ENCODE data around the gene LOXHD1. TPM values are rescaled to one million over a fixed set of nuclear protein-coding genes. Genes with fewer than 3 reads are reported as not detected.

Gene LOXHD1
- total RNA-seq, 4 donors from 2014 or later = 0.16 TPM; not detected in 3

GRCh38 chr18:46433121-46433826 lies 223.7 kb downstream of the LOXHD1 start:
- Histone ChIP-seq H3K27me3 (no peaks in the 10 kb centered on the region), H3K4me3 (no peak overlapping the region), H3K36me3 (no peaks in the 10 kb centered on the region), H3K27ac (no peak overlapping the region), H3K9me3 (no peaks in the 10 kb centered on the region), H3K4me1 (no peaks in the 10 kb centered on the region)
- intact Hi-C loops (cut with DNase I; ENCODE audit: low total_unique reads) (no loop called here), in situ Hi-C loops (cut with MboI; ENCODE audit: low pct_ligation_motif_present in 1 of 4, low pct_unique_long_range_greater_than_20kb in 1 of 4, low sequenced_read_pairs in 3 of 4) (no loop called here)
- TF ChIP-seq POLR2AphosphoS5 (IDR thresholded peaks at IDR 0.05) = no peak
- TF ChIP-seq CTCF (IDR thresholded peaks at IDR 0.05) = no peak
- TF ChIP-seq POLR2A (IDR thresholded peaks at IDR 0.05) = no peak
- WGBS, 2 donors (ENCODE audit: low coverage in 1 of 2) = 79% methylated on average over 35 of the region's 35 CpGs; no CpG with 5 or more reads in 1 of the 2 donors
- no peak for DNase-seq

- TF ChIP-seq POLR2A (IDR thresholded peaks at IDR 0.05) (no peak), EP300 (IDR thresholded peaks at IDR 0.05; ENCODE audit: low read depth) (no peak), POLR2AphosphoS5 (IDR thresholded peaks at IDR 0.05) (no peak), CTCF (IDR thresholded peaks at IDR 0.05) (no peak)
- no peak for DNase-seq
- WGBS, 2 donors (ENCODE audit: low coverage in 1 of 2) = 54 to 57% methylated on average over 2 to 4 of the region's 4 CpGs
- Histone ChIP-seq H3K36me3 (no peaks in the 10 kb centered on the region), H3K4me3 (no peak overlapping the region), H3K9me3 (no peaks in the 10 kb centered on the region), H3K4me1 (no peaks in the 10 kb centered on the region), H3K27ac (no peak overlapping the region), H3K27me3 (no peaks in the 10 kb centered on the region)
- intact Hi-C loops (cut with DNase I; ENCODE audit: low total_unique reads) = no loop called here
- in situ Hi-C loops (cut with MboI; ENCODE audit: low pct_ligation_motif_present in 1 of 4, low pct_unique_long_range_greater_than_20kb in 1 of 4, low sequenced_read_pairs in 3 of 4) = no loop called here
These were observed 225.4 kb downstream of the LOXHD1 start for GRCh38 chr18:46431522-46432171.

- intact Hi-C loops (cut with DNase I; ENCODE audit: low total_unique reads) (no loop called here), in situ Hi-C loops (cut with MboI; ENCODE audit: low pct_ligation_motif_present in 1 of 4, low pct_unique_long_range_greater_than_20kb in 1 of 4, low sequenced_read_pairs in 3 of 4) (no loop called here)
- no peaks in the 10 kb centered on the region for H3K27me3 ChIP-seq
- no peaks in the 10 kb centered on the region for H3K4me1 ChIP-seq
- no peak for DNase-seq
- TF ChIP-seq EP300 (IDR thresholded peaks at IDR 0.05; ENCODE audit: low read depth) (no peak), POLR2AphosphoS5 (IDR thresholded peaks at IDR 0.05) (no peak)
- no peaks in the 10 kb centered on the region for H3K36me3 ChIP-seq
- no peak overlapping the region for H3K27ac ChIP-seq
- 43 to 75% methylated on average over 2 of the region's 2 CpGs for WGBS, 2 donors (ENCODE audit: low coverage in 1 of 2)
- no peak overlapping the region for H3K4me3 ChIP-seq
- no peaks in the 10 kb centered on the region for H3K9me3 ChIP-seq
These were observed 227.3 kb downstream of the LOXHD1 start for GRCh38 chr18:46429649-46430224.

GRCh38 chr18:46429130-46429529 lies 227.9 kb downstream of the LOXHD1 start:
- Histone ChIP-seq H3K4me3 (no peak overlapping the region), H3K27me3 (no peaks in the 10 kb centered on the region), H3K27ac (no peak overlapping the region), H3K36me3 (no peaks in the 10 kb centered on the region), H3K4me1 (no peaks in the 10 kb centered on the region), H3K9me3 (no peaks in the 10 kb centered on the region)
- intact Hi-C loops (cut with DNase I; ENCODE audit: low total_unique reads) = no loop called here
- in situ Hi-C loops (cut with MboI; ENCODE audit: low pct_ligation_motif_present in 1 of 4, low pct_unique_long_range_greater_than_20kb in 1 of 4, low sequenced_read_pairs in 3 of 4) = no loop called here
- TF ChIP-seq CTCF (IDR thresholded peaks at IDR 0.05) = no peak
- no peak for TF ChIP-seq POLR2A (IDR thresholded peaks at IDR 0.05)
- TF ChIP-seq EP300 (IDR thresholded peaks at IDR 0.05; ENCODE audit: low read depth) = no peak
- TF ChIP-seq POLR2AphosphoS5 (IDR thresholded peaks at IDR 0.05) = no peak
- no peak for DNase-seq
- WGBS, 2 donors (ENCODE audit: low coverage in 1 of 2) = 86 to 88% methylated on average over 4 of the region's 4 CpGs
